Stimulated activated CD8-positive, alpha-beta memory T cell treated with anti-CD3 and anti-CD28 coated beads, Interleukin-4, amount 100 ng/mL, for 48 hours (primary cell): ENCODE measurements around the gene ELF3.
"Not testable (repeated sequence)": the region's sequence is repeated elsewhere in the genome, so short reads cannot be mapped to it uniquely, and the experiment has no call there.

ENCODE experiments used
- DNase-seq: peaks from one replicate; pipeline ENCODE4 v3.0.0-alpha.2; 2020

ELF3 gene

DNA sequence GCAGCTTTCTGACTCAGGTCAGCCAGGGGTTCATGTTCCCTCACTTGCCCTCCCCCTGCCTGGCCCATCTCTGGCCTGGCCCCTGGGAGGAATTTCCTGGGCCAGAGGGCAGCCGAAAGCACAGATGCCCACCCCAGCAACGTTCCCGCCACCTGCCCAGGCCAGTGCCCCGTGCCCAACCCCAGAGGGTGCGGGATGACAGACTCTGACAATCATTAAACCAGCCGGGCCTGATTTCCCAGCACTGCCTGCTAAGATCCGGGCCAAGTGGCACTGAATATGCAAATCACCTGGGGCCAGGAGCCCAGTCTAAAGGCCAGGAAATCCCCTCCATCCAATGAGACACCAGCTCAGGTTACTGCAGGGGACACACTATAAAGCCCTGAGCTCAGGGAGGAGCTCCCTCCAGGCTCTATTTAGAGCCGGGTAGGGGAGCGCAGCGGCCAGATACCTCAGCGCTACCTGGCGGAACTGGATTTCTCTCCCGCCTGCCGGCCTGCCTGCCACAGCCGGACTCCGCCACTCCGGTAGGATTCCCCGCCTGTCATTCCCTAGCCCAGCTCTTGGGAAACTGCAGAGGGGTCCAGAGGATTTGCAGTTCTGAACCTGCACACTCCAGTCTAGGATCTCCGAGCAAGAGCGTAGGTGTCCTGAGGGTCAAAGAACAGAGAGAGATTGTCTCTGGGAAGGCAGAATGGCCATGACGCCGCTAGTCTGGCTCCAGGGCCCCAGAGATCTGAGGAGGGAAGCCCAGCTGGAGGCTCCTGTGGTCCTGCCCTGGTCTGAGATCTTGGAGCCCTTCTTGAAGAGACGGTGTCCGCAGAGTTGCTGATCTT, at the start of gene ELF3:
ELF3 (plus strand) TSS at position 408 of the 836 bp plus-strand sequence. CDS start 550 bp downstream, outside the sequence.
- no peak for DNase-seq

- DNase-seq = not testable (repeated sequence)
Observed at GRCh38 chr1:201962382-201962781, 48.0 kb upstream of the ELF3 start.

GRCh38 chr1:201964261-201964660, 46.1 kb upstream of the ELF3 start:
- DNase-seq = no peak

GRCh38 chr1:201966171-201966570, 44.2 kb upstream of the ELF3 start:
- no peak for DNase-seq

- DNase-seq = no peak
Observed at GRCh38 chr1:201968202-201968925, 42.0 kb upstream of the ELF3 start.

- DNase-seq = no peak
Observed at GRCh38 chr1:201970334-201971159, 39.8 kb upstream of the ELF3 start.

GRCh38 chr1:201982082-201982622, 28.2 kb upstream of the ELF3 start:
- peak; percentile 83 for DNase-seq

DNA sequence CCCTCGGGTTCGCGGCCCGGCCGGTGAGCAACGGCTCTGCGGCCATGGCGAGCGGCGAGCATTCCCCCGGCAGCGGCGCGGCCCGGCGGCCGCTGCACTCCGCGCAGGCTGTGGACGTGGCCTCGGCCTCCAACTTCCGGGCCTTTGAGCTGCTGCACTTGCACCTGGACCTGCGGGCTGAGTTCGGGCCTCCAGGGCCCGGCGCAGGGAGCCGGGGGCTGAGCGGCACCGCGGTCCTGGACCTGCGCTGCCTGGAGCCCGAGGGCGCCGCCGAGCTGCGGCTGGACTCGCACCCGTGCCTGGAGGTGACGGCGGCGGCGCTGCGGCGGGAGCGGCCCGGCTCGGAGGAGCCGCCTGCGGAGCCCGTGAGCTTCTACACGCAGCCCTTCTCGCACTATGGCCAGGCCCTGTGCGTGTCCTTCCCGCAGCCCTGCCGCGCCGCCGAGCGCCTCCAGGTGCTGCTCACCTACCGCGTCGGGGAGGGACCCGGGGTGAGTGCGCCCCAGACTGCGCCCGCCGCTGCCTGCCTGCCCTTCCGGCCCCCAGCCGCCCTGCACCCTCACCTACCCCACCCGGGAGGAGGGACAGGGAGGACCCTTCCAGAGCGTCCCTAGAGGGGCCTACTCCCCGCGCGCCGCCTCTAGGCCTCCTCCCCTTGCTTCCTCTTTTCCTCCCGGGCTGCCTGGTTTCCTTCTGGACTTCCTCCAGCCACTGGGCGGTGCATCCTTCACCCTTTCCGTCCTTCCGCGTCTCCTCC, 27.6 kb upstream of the ELF3 start, which contains the start of gene RNPEP:
RNPEP (plus strand) TSS at position 26 of the 757 bp plus-strand sequence; CDS start at position 45, 19 bp downstream.
- peak; percentile 66 for DNase-seq

- no peak for DNase-seq
Observed at GRCh38 chr1:201983380-201983805, 27.0 kb upstream of the ELF3 start.

DNA sequence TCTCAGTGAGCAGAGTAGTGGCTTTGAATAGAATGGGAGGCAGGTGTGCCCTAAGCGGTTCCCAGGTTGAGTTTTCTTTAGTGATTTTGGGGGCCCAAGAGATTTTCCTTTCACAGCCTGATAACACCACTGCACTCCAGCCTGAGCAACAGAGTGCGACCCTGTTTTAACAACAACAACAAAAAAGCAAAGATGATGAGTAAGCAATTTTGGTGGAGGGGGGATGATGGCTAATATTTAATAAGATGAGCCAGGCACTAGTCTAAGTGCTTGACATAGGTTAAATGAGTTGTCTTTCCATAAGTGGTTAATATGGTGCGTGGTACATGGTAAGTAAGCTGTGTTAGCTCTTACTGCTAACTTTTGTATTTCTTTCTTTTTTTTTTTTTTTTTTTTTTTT, 25.9 kb upstream of the ELF3 start:
- DNase-seq = no peak

DNA sequence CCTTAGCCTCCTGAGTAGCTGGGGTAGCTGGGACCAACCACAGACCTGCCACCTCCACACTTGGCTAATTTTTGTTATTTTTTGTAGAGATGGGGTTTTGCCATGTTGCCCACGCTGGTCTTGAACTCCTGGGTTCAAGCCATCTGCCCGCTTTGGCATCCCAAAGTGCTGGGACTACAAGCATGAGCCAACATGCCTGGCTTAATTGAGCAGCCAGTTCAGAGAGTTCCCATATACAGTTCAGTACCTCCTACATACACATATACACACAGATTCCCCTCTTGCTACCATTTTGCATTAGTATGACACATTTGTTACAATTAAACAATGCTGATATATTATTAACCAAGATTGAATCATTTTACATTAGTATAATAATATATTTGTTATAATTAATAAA, 25.0 kb upstream of the ELF3 start:
- no peak for DNase-seq

GRCh38 chr1:201988601-201989000, 21.8 kb upstream of the ELF3 start:
- DNase-seq = no peak

- DNase-seq = no peak
Observed at GRCh38 chr1:201989354-201990128, 20.8 kb upstream of the ELF3 start.

- DNase-seq = no peak
Observed at GRCh38 chr1:201990427-201990826, 20.0 kb upstream of the ELF3 start.

- DNase-seq = peak; percentile 36
Observed at GRCh38 chr1:201999625-202000238, 10.7 kb upstream of the ELF3 start.

GRCh38 chr1:202002507-202002906, 7.9 kb upstream of the ELF3 start:
- no peak for DNase-seq

DNA sequence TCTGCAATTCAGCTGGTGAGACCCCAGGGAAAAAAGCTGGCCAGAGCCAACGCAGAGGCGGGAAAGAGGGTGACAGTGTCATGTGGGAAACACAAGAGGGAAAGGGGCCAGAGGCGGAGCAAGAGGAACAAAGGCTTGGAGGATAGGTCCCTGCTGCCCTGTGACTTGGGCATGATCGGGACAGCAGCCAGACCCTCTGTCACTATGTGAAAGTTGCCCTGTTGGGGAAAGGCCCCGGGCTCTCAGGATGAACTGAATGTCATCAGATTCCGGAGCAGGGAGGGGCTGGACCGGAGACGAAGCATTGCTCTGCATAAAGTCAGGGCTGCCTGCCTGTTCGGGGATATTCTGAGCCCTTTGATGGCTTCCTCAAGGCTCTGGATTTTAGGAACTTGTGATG, 5.7 kb upstream of the ELF3 start:
- DNase-seq = no peak

DNA sequence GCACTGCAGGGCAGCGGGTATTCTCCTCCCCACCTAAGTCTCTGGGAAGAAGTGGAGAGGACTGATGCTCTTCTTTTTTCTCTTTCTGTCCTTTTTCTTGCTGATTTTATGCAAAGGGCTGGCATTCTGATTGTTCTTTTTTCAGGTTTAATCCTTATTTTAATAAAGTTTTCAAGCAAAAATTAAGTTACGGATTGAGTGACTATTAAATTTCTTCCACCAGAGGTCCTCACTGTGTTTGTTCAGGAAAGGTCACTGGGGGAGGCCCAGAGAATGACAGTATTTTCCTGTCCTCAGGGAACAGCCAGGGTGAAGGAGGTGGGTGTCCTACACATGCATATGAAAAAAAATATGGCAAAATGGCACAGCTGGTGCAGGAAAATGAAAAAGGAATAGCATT, 4.4 kb upstream of the ELF3 start:
- no peak for DNase-seq

GRCh38 chr1:202007304-202007703, 3.1 kb upstream of the ELF3 start:
- no peak for DNase-seq

- no peak for DNase-seq
Observed at GRCh38 chr1:202007805-202008489, 2.4 kb upstream of the ELF3 start.
